H9 (cell line): ENCODE data around the gene CHCHD3. TPM values are rescaled to one million over a fixed set of nuclear protein-coding genes. Genes with fewer than 3 reads are reported as not detected.

Experiments used
- DNase-seq: peaks from one replicate; pipeline ENCODE4 v3.0.0-alpha.2; 2017
- H2AFZ ChIP-seq: one replicate; pipeline ENCODE4 v1.6.1; 2013; ENCODE audit warnings: mild to moderate bottlenecking, low read length, control low read depth, moderate library complexity
- H2AK5ac ChIP-seq: 2 replicates; pipeline ENCODE4 v1.6.1; 2013; ENCODE audit warnings: low read length, control low read depth, mixed read lengths; ENCODE audit not compliant: insufficient read length
- H2BK120ac ChIP-seq: one replicate; pipeline ENCODE4 v1.6.1; 2013; ENCODE audit warnings: low read depth, mild to moderate bottlenecking, low read length, control low read depth, inconsistent platforms; ENCODE audit not compliant: poor library complexity, severe bottlenecking
- H2BK12ac ChIP-seq: 2 replicates; pipeline ENCODE4 v1.6.1; 2013; ENCODE audit warnings: low read length, control low read depth, mixed read lengths, low read depth; ENCODE audit not compliant: insufficient read length
- H2BK15ac ChIP-seq: 2 replicates; pipeline ENCODE4 v1.6.1; 2013; ENCODE audit warnings: low read depth, low read length, control low read depth
- H2BK20ac ChIP-seq: one replicate; pipeline ENCODE4 v1.6.1; 2013; ENCODE audit warnings: low read depth, mild to moderate bottlenecking, low read length, control low read depth, inconsistent platforms; ENCODE audit not compliant: poor library complexity, severe bottlenecking
- H2BK5ac ChIP-seq: 2 replicates; pipeline ENCODE4 v1.6.1; 2013; ENCODE audit warnings: low read length, control low read depth, mixed read lengths; ENCODE audit not compliant: insufficient read length
- H3K14ac ChIP-seq: 2 replicates; pipeline ENCODE4 v1.6.1; 2013; ENCODE audit warnings: low read length, control low read depth; ENCODE audit not compliant: insufficient read depth
- H3K18ac ChIP-seq: 2 replicates; pipeline ENCODE4 v1.6.1; 2013; ENCODE audit warnings: low read depth, mild to moderate bottlenecking, mixed read lengths, low read length, control low read depth; ENCODE audit not compliant: insufficient read length
- H3K23ac ChIP-seq: 2 replicates; pipeline ENCODE4 v1.6.1; 2013; ENCODE audit warnings: low read length, control low read depth, mixed read lengths, low read depth; ENCODE audit not compliant: insufficient read length
- H3K23me2 ChIP-seq: 2 replicates; pipeline ENCODE4 v1.6.1; 2013; ENCODE audit warnings: low read depth, mild to moderate bottlenecking, mixed read lengths, low read length, control low read depth; ENCODE audit not compliant: insufficient read length, poor library complexity, severe bottlenecking
- H3K27ac ChIP-seq: 2 replicates; pipeline ENCODE4 v1.5.1; 2013; ENCODE audit warnings: low read length, control low read depth, mixed read lengths, low read depth; ENCODE audit not compliant: insufficient read length
- H3K27me3 ChIP-seq: 2 replicates; pipeline ENCODE4 v1.6.1; 2013; ENCODE audit warnings: low read length, control low read depth, inconsistent platforms; ENCODE audit not compliant: insufficient read depth
- H3K4ac ChIP-seq: 2 replicates; pipeline ENCODE4 v1.6.1; 2013; ENCODE audit warnings: low read depth, mild to moderate bottlenecking, control low read depth, inconsistent platforms, low read length, moderate library complexity
- H3K4me1 ChIP-seq: 2 replicates; pipeline ENCODE4 v1.6.1; 2013; ENCODE audit warnings: low read length, control low read depth, inconsistent platforms; ENCODE audit not compliant: insufficient read depth
- H3K4me2 ChIP-seq: 2 replicates; pipeline ENCODE4 v1.6.1; 2013; ENCODE audit warnings: low read length, control low read depth, mixed read lengths; ENCODE audit not compliant: insufficient read length, insufficient read depth
- H3K56ac ChIP-seq: 2 replicates; pipeline ENCODE4 v1.6.1; 2013; ENCODE audit warnings: low read depth, mild to moderate bottlenecking, mixed read lengths, low read length, control low read depth; ENCODE audit not compliant: insufficient read length
- H3K79me1 ChIP-seq: 2 replicates; pipeline ENCODE4 v1.6.1; 2013; ENCODE audit warnings: low read depth, mild to moderate bottlenecking, moderate library complexity, low read length, control low read depth, inconsistent platforms; ENCODE audit not compliant: insufficient read depth, poor library complexity, severe bottlenecking
- H3K79me2 ChIP-seq: 2 replicates; pipeline ENCODE4 v1.6.1; 2013; ENCODE audit warnings: low read length, control low read depth, inconsistent platforms; ENCODE audit not compliant: insufficient read depth
- H3K9ac ChIP-seq: 2 replicates; pipeline ENCODE4 v1.6.1; 2013; ENCODE audit warnings: low read length, control low read depth, mixed read lengths; ENCODE audit not compliant: insufficient read length; ENCODE audit errors: extremely low read depth
- H3K9me3 ChIP-seq: one replicate; pipeline ENCODE4 v1.6.1; 2013; ENCODE audit warnings: low read depth, low read length, inconsistent platforms; ENCODE audit not compliant: control insufficient read depth
- H3T11ph ChIP-seq: one replicate; pipeline ENCODE4 v1.6.1; 2013; ENCODE audit warnings: mild to moderate bottlenecking, low read length, control low read depth, inconsistent platforms
- H4K20me1 ChIP-seq: one replicate; pipeline ENCODE4 v1.6.1; 2013; ENCODE audit not compliant: control insufficient read depth, insufficient read length, insufficient read depth
- H4K5ac ChIP-seq: 2 replicates; pipeline ENCODE4 v1.6.1; 2013; ENCODE audit warnings: low read depth, mild to moderate bottlenecking, mixed read lengths, low read length, control low read depth; ENCODE audit not compliant: insufficient read length
- H4K8ac ChIP-seq: replicated peaks from 2 replicates; pipeline ENCODE4 v1.6.1; 2013; ENCODE audit warnings: low read length, control low read depth, mixed read lengths, low read depth; ENCODE audit not compliant: insufficient read length
- H4K91ac ChIP-seq: 2 replicates; pipeline ENCODE4 v1.6.1; 2013; ENCODE audit warnings: low read depth, mild to moderate bottlenecking, moderate library complexity, mixed read lengths, low read length, control low read depth; ENCODE audit not compliant: insufficient read length
- H3K27ac Mint-ChIP-seq, 3 experiments: 2 replicates in 2 of 3; 3 replicates in 1 of 3; pipeline ENCODE4 v1.8.0; 2020 to 2021; ENCODE audit warnings: mixed read lengths in 3 of 3, mild to moderate bottlenecking in 1 of 3, moderate library complexity in 1 of 3
- H3K27me3 Mint-ChIP-seq: 2 replicates; pipeline ENCODE4 v1.8.0; 2021; ENCODE audit warnings: low read depth, mild to moderate bottlenecking, moderate library complexity, mixed read lengths
- H3K36me3 Mint-ChIP-seq, 3 experiments: 2 replicates in 2 of 3; 3 replicates in 1 of 3; pipeline ENCODE4 v1.8.0; 2020 to 2021; ENCODE audit warnings: low read depth in 3 of 3, mixed read lengths in 3 of 3; ENCODE audit not compliant: insufficient read depth in 1 of 3
- H3K4me1 Mint-ChIP-seq, 2 experiments: 2 replicates each; pipeline ENCODE4 v1.8.0; 2020; ENCODE audit warnings: mixed read lengths in 2 of 2
- H3K4me3 Mint-ChIP-seq, 2 experiments: 2 replicates in 1 of 2; 3 replicates in 1 of 2; pipeline ENCODE4 v1.8.0; 2020 to 2021; ENCODE audit warnings: mild to moderate bottlenecking in 2 of 2, mixed read lengths in 2 of 2, moderate library complexity in 1 of 2
- H3K9me3 Mint-ChIP-seq, 2 experiments: 2 replicates in 1 of 2; 3 replicates in 1 of 2; pipeline ENCODE4 v1.8.0; 2020; ENCODE audit warnings: mild to moderate bottlenecking in 2 of 2, mixed read lengths in 2 of 2, moderate library complexity in 1 of 2
- WGBS: extraction: QIAGEN DNeasy Blood & Tissue Kit; methylation state at CpG from one replicate; pipeline ENCODE4 v1.1.7; 2013; ENCODE audit warnings: missing lambda C conversion rate, low lambda C conversion rate, mixed read lengths; ENCODE audit not compliant: insufficient read length; ENCODE audit errors: extremely low coverage; 5-methylcytosine and 5-hydroxymethylcytosine counted together
- total RNA-seq: library from RNA; stranded (reverse); gene quantifications from 2 replicates; pipeline ENCODE4 v1.2.1, GENCODE V29; 2021
- TF ChIP-seq, protein P1 (sequence below): fragments of 200-600 bp; sonication (generic); conservative IDR thresholded peaks from 3 replicates; pipeline ENCODE4 v1.8.0; 2021; ENCODE audit warnings: antibody characterized with exemption, mild to moderate bottlenecking

The CHCHD3 gene
- total RNA-seq, 1 experiment from 2014 or later = 104 TPM

DNA sequence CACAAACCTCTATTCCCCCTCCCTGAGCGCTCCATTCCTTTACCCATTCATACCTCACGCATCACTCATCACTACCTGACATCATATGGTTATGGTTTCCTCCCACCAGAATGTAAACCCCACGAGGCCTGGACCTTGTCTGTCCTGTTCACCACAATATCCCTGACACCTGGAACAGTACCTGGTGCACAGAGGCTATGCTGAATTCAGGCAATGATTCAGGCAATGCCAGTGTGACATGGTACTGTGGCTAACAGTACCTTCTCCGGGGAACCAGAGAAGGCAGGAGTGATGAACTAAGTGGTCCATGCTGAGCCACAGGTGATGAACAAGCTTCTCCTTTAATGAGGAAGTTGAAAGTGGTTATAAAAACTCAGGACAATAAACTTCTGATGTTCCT, 303.1 kb downstream of the CHCHD3 start:
- no peak overlapping the region for H3K14ac ChIP-seq
- H3K56ac ChIP-seq = no peak overlapping the region
- DNase-seq = no peak
- no peak overlapping the region for H4K91ac ChIP-seq
- Mint-ChIP-seq H3K4me1 (peaks cover 8 to 11% of the 10 kb centered on the region in 2 experiments), H3K27me3 (no peaks in the 10 kb centered on the region; the same call in 1 of the 2 replicates), H3K4me3 (no peak overlapping the region), H3K9me3 (no peaks in the 10 kb centered on the region), H3K36me3 (peaks cover 0 to 5% (median 0%) of the 10 kb centered on the region in 3 experiments; a peak in 2 of 7 replicates), H3K27ac (no peak overlapping the region)
- H2BK5ac ChIP-seq = no peak overlapping the region
- H3K23me2 ChIP-seq = no peaks in the 10 kb centered on the region
- no peaks in the 10 kb centered on the region for H3K4me1 ChIP-seq
- no peak overlapping the region for H2BK120ac ChIP-seq
- H3K4ac ChIP-seq = no peak overlapping the region
- H3K27me3 ChIP-seq = no peaks in the 10 kb centered on the region
- H2AFZ ChIP-seq = no peak overlapping the region
- no peak overlapping the region for H2BK15ac ChIP-seq
- no peak overlapping the region for H4K5ac ChIP-seq
- no peak overlapping the region for H3T11ph ChIP-seq
- H2AK5ac ChIP-seq = no peak overlapping the region
- no peak overlapping the region for H3K4me2 ChIP-seq
- no peak overlapping the region for H4K8ac ChIP-seq
- no peaks in the 10 kb centered on the region for H4K20me1 ChIP-seq
- H3K18ac ChIP-seq = no peak overlapping the region
- no peaks in the 10 kb centered on the region for H3K9me3 ChIP-seq
- TF ChIP-seq, protein P1, sequence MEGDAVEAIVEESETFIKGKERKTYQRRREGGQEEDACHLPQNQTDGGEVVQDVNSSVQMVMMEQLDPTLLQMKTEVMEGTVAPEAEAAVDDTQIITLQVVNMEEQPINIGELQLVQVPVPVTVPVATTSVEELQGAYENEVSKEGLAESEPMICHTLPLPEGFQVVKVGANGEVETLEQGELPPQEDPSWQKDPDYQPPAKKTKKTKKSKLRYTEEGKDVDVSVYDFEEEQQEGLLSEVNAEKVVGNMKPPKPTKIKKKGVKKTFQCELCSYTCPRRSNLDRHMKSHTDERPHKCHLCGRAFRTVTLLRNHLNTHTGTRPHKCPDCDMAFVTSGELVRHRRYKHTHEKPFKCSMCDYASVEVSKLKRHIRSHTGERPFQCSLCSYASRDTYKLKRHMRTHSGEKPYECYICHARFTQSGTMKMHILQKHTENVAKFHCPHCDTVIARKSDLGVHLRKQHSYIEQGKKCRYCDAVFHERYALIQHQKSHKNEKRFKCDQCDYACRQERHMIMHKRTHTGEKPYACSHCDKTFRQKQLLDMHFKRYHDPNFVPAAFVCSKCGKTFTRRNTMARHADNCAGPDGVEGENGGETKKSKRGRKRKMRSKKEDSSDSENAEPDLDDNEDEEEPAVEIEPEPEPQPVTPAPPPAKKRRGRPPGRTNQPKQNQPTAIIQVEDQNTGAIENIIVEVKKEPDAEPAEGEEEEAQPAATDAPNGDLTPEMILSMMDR = no peak
- H2BK20ac ChIP-seq = no peak overlapping the region
- no peaks in the 10 kb centered on the region for H3K79me2 ChIP-seq
- WGBS = no CpG with 5 or more reads among the region's 4 CpGs
- no peak overlapping the region for H3K9ac ChIP-seq
- H3K27ac ChIP-seq = no peak overlapping the region
- H3K23ac ChIP-seq = no peak overlapping the region
- no peak overlapping the region for H2BK12ac ChIP-seq
- no peaks in the 10 kb centered on the region for H3K79me1 ChIP-seq
